A549 (cell line): ENCODE results near the gene STK4.

Experiments used
- ESRRA ChIP-seq: fragments of 150-350 bp; IDR thresholded peaks from 2 replicates; pipeline ENCODE4 v1.6.1; 2014; ENCODE audit warnings: mild to moderate bottlenecking, low read length, borderline replicate concordance
- HDAC2 ChIP-seq: fragments of 200-600 bp; sonication (generic); IDR thresholded peaks from 2 replicates; pipeline ENCODE4 v1.6.1; 2016
- KDM5A ChIP-seq: fragments of 200-600 bp; sonication (generic); IDR thresholded peaks from 2 replicates; pipeline ENCODE4 v1.6.1; 2016; ENCODE audit warnings: antibody characterized with exemption, mild to moderate bottlenecking
- MAFK ChIP-seq: fragments of 450-650 bp; IDR thresholded peaks from 2 replicates; pipeline ENCODE4 v1.6.1; 2014; ENCODE audit not compliant: partially characterized antibody
- NFE2L2 ChIP-seq: fragments of 150-350 bp; conservative IDR thresholded peaks from 2 replicates; pipeline ENCODE4 v1.6.1; 2014; ENCODE audit warnings: low read length
- POLR2AphosphoS2 ChIP-seq: conservative IDR thresholded peaks from 2 replicates; pipeline ENCODE4 v1.6.1; 2012; ENCODE audit warnings: low read length, improper control_type of control experiment, inconsistent platforms
- SREBF2 ChIP-seq: fragments of 450-650 bp; IDR thresholded peaks from 2 replicates; pipeline ENCODE4 v1.6.1; 2014; ENCODE audit warnings: mild to moderate bottlenecking, moderate library complexity
- TF ChIP-seq, protein P1 (sequence below): fragments of >200 bp; sonication (Bioruptor Twin); formaldehyde crosslinking; IDR thresholded peaks from 3 replicates; pipeline ENCODE4 v1.5.1; 2016
- TF ChIP-seq, protein P2 (sequence below): IDR thresholded peaks from 2 replicates; pipeline ENCODE4 v1.6.1; 2012

DNA sequence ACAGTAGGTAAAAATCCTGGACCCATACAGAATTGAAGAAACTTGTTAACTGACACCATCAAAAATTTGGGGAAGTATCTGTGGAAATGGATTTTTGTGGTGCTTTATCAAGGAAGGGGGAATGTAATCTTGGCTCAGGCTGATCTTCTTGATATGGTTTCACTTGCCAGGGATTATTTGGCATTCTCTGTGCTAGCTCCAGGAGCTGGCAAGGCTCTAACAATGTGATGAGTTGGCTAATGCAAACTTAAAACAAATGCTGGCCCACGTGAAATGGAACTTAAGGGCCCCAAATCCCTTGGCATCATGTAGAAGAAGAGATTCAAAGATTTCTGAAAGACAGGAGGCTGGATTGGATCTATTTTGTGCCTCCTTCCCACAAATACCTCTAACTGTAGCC is 121.5 kb downstream of the STK4 start:
- TF ChIP-seq, protein P1, sequence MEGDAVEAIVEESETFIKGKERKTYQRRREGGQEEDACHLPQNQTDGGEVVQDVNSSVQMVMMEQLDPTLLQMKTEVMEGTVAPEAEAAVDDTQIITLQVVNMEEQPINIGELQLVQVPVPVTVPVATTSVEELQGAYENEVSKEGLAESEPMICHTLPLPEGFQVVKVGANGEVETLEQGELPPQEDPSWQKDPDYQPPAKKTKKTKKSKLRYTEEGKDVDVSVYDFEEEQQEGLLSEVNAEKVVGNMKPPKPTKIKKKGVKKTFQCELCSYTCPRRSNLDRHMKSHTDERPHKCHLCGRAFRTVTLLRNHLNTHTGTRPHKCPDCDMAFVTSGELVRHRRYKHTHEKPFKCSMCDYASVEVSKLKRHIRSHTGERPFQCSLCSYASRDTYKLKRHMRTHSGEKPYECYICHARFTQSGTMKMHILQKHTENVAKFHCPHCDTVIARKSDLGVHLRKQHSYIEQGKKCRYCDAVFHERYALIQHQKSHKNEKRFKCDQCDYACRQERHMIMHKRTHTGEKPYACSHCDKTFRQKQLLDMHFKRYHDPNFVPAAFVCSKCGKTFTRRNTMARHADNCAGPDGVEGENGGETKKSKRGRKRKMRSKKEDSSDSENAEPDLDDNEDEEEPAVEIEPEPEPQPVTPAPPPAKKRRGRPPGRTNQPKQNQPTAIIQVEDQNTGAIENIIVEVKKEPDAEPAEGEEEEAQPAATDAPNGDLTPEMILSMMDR, result no peak
- TF ChIP-seq, protein P2, sequence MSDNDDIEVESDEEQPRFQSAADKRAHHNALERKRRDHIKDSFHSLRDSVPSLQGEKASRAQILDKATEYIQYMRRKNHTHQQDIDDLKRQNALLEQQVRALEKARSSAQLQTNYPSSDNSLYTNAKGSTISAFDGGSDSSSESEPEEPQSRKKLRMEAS, result no peak
- TF ChIP-seq HDAC2, result no peak
- TF ChIP-seq KDM5A, result no peak
- TF ChIP-seq ESRRA, result no peak
- TF ChIP-seq MAFK, result no peak
- TF ChIP-seq SREBF2, result no peak
- no peak for TF ChIP-seq NFE2L2
- no peak for TF ChIP-seq POLR2AphosphoS2
